ENCODE results near the gene NCMAP.
"Not testable (repeated sequence)": the region's sequence is repeated elsewhere in the genome, so short reads cannot be mapped to it uniquely, and the experiment has no call there.

NCMAP gene, protein sequence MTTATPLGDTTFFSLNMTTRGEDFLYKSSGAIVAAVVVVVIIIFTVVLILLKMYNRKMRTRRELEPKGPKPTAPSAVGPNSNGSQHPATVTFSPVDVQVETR

DNA sequence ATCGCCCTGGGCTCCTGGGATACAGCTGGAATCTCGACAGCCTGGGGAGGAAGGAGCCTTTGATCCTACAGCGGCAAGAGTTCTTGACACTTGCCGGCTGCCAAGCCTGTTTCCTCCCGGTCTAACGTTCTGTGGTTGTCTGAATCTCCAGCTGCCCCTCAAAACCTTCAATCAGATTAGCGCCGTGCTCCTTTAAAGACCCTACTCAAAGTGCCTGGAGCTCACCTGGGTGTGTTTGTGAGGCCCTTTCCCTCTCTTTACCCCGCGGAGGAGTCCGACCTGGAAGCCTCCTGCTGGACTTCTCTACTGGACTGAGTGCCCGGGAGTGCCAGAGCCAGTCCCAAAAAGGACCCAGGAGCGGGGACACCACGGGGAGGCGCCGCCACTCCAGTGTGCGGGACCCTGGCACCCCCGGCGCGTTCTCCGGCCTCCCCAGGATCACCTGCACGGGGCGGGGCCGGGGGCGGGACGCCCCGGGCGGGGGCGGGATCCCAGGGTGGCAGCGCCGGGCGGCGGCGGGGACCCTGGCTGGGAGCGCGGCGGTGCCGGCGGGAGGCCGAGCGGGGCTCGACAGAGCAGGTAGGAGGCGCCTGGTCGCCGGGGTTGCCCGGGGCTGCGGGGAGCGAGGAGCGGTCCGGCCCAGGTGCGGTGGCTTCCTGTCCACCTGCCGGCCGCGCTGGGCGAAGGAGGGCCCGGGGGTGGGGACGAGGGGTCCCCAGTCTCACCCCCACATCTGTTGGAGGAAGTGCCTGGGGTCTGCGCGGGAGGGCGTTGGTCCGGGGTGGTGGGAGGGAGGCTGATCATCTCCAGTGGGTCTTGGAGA lies at the start of gene NCMAP:
NCMAP (plus strand) TSS at position 497 of the 823 bp plus-strand sequence. CDS start 39,344 bp downstream, outside the sequence.
- H3K4me3 ChIP-seq (ENCODE audit: low read depth, low read length) = no peak within 1 kb of the TSS

DNA sequence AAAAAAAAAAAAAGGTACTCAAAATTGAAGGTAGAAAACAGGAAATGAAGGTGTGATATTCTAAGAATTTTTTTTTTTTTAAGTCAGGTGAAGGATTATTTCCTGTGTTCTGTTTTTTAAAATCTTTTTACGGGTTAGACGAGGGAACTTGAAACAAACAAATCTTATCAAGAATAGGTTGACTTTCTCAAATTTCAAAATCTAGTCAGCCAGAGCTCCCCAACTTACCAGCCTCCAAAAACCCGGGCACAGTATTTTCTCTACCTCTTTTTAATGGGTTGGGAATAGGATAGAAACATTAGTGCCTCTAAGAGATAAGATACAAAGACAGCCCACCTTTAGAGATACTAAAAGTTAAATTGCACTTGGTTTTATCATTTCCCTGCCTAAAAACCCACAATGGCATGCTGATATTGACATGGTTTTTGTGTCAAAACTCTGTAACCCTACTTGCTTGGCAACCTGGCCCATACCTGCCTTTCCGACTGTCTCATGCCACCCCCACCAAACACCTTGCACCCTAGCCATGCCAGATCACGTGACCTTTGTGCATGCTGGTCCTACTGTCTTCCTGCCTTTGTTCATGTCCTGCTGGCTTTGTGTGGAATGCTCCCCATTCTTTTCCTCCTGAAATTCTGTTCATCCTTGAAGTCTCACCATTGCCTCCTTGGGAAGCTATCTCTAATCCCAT lies 49.1 kb upstream of the NCMAP start:
- no peak overlapping the region for H3K4me3 ChIP-seq (ENCODE audit: low read depth, low read length)
- TF ChIP-seq, protein P1, sequence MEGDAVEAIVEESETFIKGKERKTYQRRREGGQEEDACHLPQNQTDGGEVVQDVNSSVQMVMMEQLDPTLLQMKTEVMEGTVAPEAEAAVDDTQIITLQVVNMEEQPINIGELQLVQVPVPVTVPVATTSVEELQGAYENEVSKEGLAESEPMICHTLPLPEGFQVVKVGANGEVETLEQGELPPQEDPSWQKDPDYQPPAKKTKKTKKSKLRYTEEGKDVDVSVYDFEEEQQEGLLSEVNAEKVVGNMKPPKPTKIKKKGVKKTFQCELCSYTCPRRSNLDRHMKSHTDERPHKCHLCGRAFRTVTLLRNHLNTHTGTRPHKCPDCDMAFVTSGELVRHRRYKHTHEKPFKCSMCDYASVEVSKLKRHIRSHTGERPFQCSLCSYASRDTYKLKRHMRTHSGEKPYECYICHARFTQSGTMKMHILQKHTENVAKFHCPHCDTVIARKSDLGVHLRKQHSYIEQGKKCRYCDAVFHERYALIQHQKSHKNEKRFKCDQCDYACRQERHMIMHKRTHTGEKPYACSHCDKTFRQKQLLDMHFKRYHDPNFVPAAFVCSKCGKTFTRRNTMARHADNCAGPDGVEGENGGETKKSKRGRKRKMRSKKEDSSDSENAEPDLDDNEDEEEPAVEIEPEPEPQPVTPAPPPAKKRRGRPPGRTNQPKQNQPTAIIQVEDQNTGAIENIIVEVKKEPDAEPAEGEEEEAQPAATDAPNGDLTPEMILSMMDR (IDR thresholded peaks at IDR 0.05; ENCODE audit: low read depth, low read length) = no peak

More for the DNA sequence above, at the start of gene NCMAP:
- TF ChIP-seq, protein P1 (IDR thresholded peaks at IDR 0.05; ENCODE audit: low read depth, low read length) = no peak

DNA sequence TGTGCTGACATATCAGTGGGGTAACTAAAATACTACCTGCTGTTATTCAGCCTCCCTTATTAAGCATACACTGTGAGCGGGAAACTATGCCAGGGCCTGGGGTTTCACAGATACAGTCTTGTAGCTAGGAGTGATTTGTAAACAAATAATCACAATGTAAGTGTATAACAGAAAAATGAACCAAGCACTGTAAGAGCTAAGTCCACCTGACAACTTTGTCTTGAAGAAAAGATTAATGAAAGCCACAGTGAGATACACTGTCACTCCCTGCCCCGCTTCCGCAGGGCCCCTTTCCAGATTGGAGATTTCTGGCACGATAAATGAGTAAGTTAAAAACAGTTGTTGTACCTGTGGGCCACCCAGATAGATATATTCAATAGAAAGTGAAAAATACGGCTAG lies 48.5 kb upstream of the NCMAP start:
- H3K4me3 ChIP-seq (ENCODE audit: low read depth, low read length) = no peak overlapping the region
- TF ChIP-seq, protein P1 (IDR thresholded peaks at IDR 0.05; ENCODE audit: low read depth, low read length) = no peak

DNA sequence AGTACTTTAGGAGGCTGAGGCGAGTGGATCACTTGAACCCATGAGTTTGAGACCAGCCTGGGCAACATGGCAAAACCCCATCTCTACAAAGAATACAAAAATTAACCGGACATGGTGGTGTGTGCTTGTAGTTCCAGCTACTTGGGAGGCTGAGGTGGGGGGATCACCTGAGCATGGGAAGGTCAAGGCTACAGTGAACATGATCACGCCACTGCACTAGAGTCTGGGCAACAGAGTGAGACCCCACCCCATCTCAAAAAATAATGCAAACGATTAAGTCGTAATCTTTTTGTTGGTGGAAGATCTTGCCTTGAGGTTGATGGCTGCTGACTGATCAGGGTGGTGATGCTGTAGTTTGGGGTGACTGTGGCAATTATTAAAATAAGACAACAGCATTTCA lies 47.0 kb upstream of the NCMAP start:
- TF ChIP-seq, protein P1 (IDR thresholded peaks at IDR 0.05; ENCODE audit: low read depth, low read length) = no peak

DNA sequence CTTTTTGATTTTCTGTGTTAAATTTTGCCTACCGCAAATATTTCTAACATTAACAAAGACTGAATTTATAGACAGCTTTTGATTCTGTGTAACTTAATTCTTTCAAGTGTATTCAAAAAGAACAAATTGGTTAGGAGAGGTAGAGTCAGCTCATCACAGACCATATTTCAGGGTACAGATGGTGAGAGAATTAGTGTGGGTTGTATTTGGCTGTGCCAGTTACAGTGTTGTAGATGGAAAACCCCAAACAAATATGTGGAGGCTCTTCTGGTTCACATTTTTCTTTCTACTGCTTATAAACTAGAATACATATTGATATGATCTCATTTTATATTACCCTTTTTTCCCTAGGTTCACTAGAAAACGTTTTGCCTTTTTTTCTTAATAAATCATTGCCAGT lies 42.2 kb upstream of the NCMAP start:
- no peak overlapping the region for H3K4me3 ChIP-seq (ENCODE audit: low read depth, low read length)
- TF ChIP-seq, protein P1 (IDR thresholded peaks at IDR 0.05; ENCODE audit: low read depth, low read length) = no peak

More for the DNA sequence above, 47.0 kb upstream of the NCMAP start:
- no peak overlapping the region for H3K4me3 ChIP-seq (ENCODE audit: low read depth, low read length)

DNA sequence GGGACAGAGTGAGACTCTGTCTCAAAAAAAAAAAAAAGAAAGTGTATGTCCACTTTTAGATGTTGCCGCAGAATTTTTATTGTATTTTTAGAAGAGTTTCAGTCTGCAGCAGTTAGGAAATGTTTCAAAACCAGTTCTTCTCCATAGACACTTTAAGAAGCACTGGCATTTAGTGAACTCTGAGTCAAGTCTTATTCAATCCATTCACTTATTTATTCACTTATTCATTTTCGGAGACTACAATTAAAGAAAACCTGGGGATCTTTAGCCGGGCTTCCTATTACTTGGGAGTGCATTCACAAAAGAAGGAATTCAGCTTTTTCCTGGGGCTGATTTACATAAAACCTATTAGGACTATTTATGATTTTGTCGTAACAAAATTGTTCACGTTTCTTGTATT lies 40.9 kb upstream of the NCMAP start:
- TF ChIP-seq, protein P1 (IDR thresholded peaks at IDR 0.05; ENCODE audit: low read depth, low read length) = no peak
- no peak overlapping the region for H3K4me3 ChIP-seq (ENCODE audit: low read depth, low read length)

DNA sequence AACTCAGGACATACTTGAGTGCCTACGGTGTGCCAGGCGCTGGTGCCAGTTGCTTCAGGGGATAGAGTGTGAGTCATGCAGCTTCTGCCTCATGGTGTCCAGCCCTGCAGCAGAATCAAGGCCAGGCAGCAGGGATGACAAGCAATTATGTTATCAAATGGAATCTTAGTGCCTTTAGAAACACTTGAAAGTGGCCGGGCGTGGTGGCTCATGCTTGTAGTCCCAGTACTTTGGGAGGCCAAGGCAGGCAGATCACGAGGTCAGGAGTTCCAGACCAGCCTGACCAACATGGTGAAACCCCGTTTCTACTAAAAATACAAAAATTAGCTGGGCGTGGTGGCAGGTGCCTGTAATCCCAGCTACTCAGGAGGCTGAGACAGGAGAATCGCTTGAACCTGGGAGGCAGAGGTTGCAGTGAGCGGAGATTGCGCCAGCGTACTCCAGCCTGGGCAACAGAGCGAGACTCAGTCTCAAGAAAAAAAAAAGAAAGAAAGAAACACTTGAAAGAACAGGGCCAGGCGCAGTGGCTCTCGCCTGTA lies 40.1 kb upstream of the NCMAP start:
- H3K4me3 ChIP-seq (ENCODE audit: low read depth, low read length) = not testable (repeated sequence)
